ENCODE data around the gene YEATS4. TPM values are rescaled to one million over a fixed set of nuclear protein-coding genes. Genes with fewer than 3 reads are reported as not detected.
A peak's percentile ranks its signal among the peaks of the same experiment; 100 is the strongest.

Gene YEATS4
- total RNA-seq, 4 donors from 2014 or later, result 12.5 to 34.6 (median 25.8) TPM

- no peaks in the 10 kb centered on the region for H3K9me3 ChIP-seq
- no peak for DNase-seq
- H3K4me3 ChIP-seq, result no peak overlapping the region
- intact Hi-C loops (cut with DNase I; ENCODE audit: low total_unique reads), result no loop called here
- H3K4me1 ChIP-seq, result peaks cover 0 to 2% of the 10 kb centered on the region in 2 donors
- no peak for ATAC-seq
- no peaks in the 10 kb centered on the region for H3K27me3 ChIP-seq
- no peaks in the 10 kb centered on the region for H3K36me3 ChIP-seq
- TF ChIP-seq POLR2A (IDR thresholded peaks at IDR 0.05) (no peak), CTCF (IDR thresholded peaks at IDR 0.05 in 4 of 5, conservative IDR thresholded peaks at IDR 0.05 in 1 of 5) (no peak)
- in situ Hi-C loops (cut with MboI; ENCODE audit: low sequenced_read_pairs in 4 of 4), result no loop called here
- H3K27ac ChIP-seq, result no peak overlapping the region
These were observed 65.9 kb downstream of the YEATS4 start for GRCh38 chr12:69425417-69425816.

- DNase-seq (no peak), ATAC-seq (no peak)
- TF ChIP-seq POLR2A (IDR thresholded peaks at IDR 0.05) (no peak), CTCF (IDR thresholded peaks at IDR 0.05 in 4 of 5, conservative IDR thresholded peaks at IDR 0.05 in 1 of 5) (no peak)
- intact Hi-C loops (cut with DNase I; ENCODE audit: low total_unique reads) (no loop called here), in situ Hi-C loops (cut with MboI; ENCODE audit: low sequenced_read_pairs in 4 of 4) (no loop called here)
- H3K27me3 ChIP-seq, result no peaks in the 10 kb centered on the region
- H3K36me3 ChIP-seq, result no peaks in the 10 kb centered on the region
- no peak overlapping the region for H3K27ac ChIP-seq
- peaks cover 5 to 16% of the 10 kb centered on the region in 2 donors for H3K4me1 ChIP-seq
- no peaks in the 10 kb centered on the region for H3K9me3 ChIP-seq
- H3K4me3 ChIP-seq, result no peak overlapping the region
These were observed 69.0 kb downstream of the YEATS4 start for GRCh38 chr12:69428351-69429073.

GRCh38 chr12:69430942-69431590 lies 71.5 kb downstream of the YEATS4 start:
- peak in 1 of 2 donors; percentile 44 for ATAC-seq
- Histone ChIP-seq H3K4me3 (peak overlapping the region in 2 of 4 donors; percentile 13 to 28), H3K27ac (peak overlapping the region; percentile 2 to 60 (median 20)), H3K4me1 (peaks cover 5 to 16% of the 10 kb centered on the region in 2 donors), H3K27me3 (no peaks in the 10 kb centered on the region), H3K36me3 (no peaks in the 10 kb centered on the region), H3K9me3 (no peaks in the 10 kb centered on the region)
- TF ChIP-seq POLR2A (IDR thresholded peaks at IDR 0.05), result no peak
- no peak for TF ChIP-seq CTCF (IDR thresholded peaks at IDR 0.05 in 4 of 5, conservative IDR thresholded peaks at IDR 0.05 in 1 of 5)
- no peak for DNase-seq
- in situ Hi-C loops (cut with MboI; ENCODE audit: low sequenced_read_pairs in 4 of 4) (no loop called here), intact Hi-C loops (cut with DNase I; ENCODE audit: low total_unique reads) (no loop called here)

GRCh38 chr12:69431591-69432222 lies 72.2 kb downstream of the YEATS4 start:
- ATAC-seq, result peak in 1 of 2 donors; percentile 41
- Histone ChIP-seq H3K36me3 (no peaks in the 10 kb centered on the region), H3K4me1 (peaks cover 5 to 16% of the 10 kb centered on the region in 2 donors), H3K27me3 (no peaks in the 10 kb centered on the region), H3K9me3 (no peaks in the 10 kb centered on the region), H3K4me3 (no peak overlapping the region), H3K27ac (peak overlapping the region; percentile 2 to 60 (median 20))
- intact Hi-C loops (cut with DNase I; ENCODE audit: low total_unique reads) (no loop called here), in situ Hi-C loops (cut with MboI; ENCODE audit: low sequenced_read_pairs in 4 of 4) (no loop called here)
- no peak for DNase-seq
- TF ChIP-seq CTCF (IDR thresholded peaks at IDR 0.05 in 4 of 5, conservative IDR thresholded peaks at IDR 0.05 in 1 of 5) (no peak), POLR2A (IDR thresholded peaks at IDR 0.05) (no peak)
